ENCODE data around the gene SGIP1. TPM values are rescaled to one million over a fixed set of nuclear protein-coding genes. Genes with fewer than 3 reads are reported as not detected.
A peak's percentile ranks its signal among the peaks of the same experiment; 100 is the strongest.

The SGIP1 gene, protein sequence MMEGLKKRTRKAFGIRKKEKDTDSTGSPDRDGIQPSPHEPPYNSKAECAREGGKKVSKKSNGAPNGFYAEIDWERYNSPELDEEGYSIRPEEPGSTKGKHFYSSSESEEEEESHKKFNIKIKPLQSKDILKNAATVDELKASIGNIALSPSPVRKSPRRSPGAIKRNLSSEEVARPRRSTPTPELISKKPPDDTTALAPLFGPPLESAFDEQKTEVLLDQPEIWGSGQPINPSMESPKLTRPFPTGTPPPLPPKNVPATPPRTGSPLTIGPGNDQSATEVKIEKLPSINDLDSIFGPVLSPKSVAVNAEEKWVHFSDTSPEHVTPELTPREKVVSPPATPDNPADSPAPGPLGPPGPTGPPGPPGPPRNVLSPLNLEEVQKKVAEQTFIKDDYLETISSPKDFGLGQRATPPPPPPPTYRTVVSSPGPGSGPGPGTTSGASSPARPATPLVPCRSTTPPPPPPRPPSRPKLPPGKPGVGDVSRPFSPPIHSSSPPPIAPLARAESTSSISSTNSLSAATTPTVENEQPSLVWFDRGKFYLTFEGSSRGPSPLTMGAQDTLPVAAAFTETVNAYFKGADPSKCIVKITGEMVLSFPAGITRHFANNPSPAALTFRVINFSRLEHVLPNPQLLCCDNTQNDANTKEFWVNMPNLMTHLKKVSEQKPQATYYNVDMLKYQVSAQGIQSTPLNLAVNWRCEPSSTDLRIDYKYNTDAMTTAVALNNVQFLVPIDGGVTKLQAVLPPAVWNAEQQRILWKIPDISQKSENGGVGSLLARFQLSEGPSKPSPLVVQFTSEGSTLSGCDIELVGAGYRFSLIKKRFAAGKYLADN
- 15.5 and 22.1 TPM in 2 replicates for polyA plus RNA-seq (2012; rRNA removed)
- 12.4 and 15.1 TPM in 2 replicates for polyA plus RNA-seq (2012; cell fraction: cytosol; rRNA removed)
- 35.3 and 68.0 TPM in 2 replicates for polyA plus RNA-seq (2012; cell fraction: nucleus; rRNA removed)

DNA sequence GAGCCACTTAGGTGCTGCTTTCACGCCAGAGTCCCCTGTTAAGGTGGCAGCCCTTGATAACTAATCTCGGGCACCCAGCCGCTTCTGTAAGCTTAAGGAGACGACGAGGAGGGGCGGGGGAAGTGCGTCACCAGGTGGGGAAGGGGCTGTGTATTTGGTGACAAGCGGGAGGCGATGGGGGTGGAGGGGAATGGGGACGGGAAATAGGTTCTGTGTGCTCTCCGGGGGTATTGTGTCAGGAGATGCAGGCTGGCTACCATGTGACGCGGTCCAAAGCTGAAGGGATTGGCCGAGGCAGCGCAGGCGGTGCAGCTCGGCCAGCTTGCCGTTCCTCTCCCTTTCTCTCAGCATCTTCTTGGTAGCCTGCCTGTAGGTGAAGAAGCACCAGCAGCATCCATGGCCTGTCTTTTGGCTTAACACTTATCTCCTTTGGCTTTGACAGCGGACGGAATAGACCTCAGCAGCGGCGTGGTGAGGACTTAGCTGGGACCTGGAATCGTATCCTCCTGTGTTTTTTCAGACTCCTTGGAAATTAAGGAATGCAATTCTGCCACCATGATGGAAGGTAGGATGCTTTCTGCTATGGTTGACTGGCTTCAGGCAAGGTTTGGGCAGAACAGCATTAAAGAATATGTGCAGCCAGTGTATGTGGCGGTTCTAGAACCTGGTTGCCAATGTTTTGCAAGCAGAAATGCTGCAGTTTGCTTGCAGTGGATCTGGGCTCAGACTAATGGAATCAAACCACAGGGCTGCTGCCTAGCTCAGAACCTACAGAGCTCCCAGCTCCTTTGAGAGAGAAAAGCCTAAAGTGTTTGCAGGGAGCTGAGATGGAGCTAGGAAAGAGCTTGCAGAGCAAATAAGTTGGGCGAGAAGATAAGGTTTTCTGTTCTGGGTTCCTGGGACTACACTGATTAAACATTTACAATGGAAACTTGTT lies at the start of gene SGIP1:
Gene SGIP1 (plus strand): TSS at position 350 of the 937 bp plus-strand sequence. CDS start 206 bp downstream, at position 556.
- H3K36me3 ChIP-seq (replicated peaks in 1 of 2; ENCODE audit: control insufficient read depth in 1 of 2, insufficient read depth in 2 of 2, low read length in 1 of 2): peaks cover 0 to 4% of the 10 kb centered on the region in 2 experiments
- H3K4me1 ChIP-seq (ENCODE audit: control insufficient read depth in 1 of 2, insufficient read depth in 2 of 2, low read depth in 1 of 2, low read length in 1 of 2): peaks cover 3 to 14% of the 10 kb centered on the region in 2 experiments; a peak in 3 of 4 replicates
- no peaks in the 10 kb centered on the region for H3K9me2 ChIP-seq
- TF ChIP-seq TCF12 (IDR thresholded peaks at IDR 0.05) (no peak), FOXM1 (IDR thresholded peaks at IDR 0.05; ENCODE audit: low read depth) (no peak), TAF1 (IDR thresholded peaks at IDR 0.05; ENCODE audit: borderline replicate concordance, low read depth, low read length) (peak; percentile 59; the same call in 1 of the 2 replicates), EZH2phosphoT487 (IDR thresholded peaks at IDR 0.05; ENCODE audit: borderline replicate concordance, low read depth) (no peak), GATA2 (CRISPR knock-in tag; IDR thresholded peaks at IDR 0.05) (0 out of 2 replicates have a peak, but pooled peaks have one; percentile 14), RCOR1 (IDR thresholded peaks at IDR 0.05; ENCODE audit: low read length) (0 out of 2 replicates have a peak, but pooled peaks have one; percentile 8), SIN3A (IDR thresholded peaks at IDR 0.05; ENCODE audit: borderline replicate concordance, low read depth, low read length) (0 out of 2 replicates have a peak, but pooled peaks have one; percentile 45), GABPA (IDR thresholded peaks at IDR 0.05; ENCODE audit: low read depth) (no peak), MXI1 (IDR thresholded peaks at IDR 0.05; ENCODE audit: low read depth, low read length) (peak; percentile 85), RAD21 (IDR thresholded peaks at IDR 0.05; ENCODE audit: low read length) (no peak), RXRA (IDR thresholded peaks at IDR 0.05; ENCODE audit: borderline replicate concordance, low read depth) (no peak), POLR2AphosphoS5 (IDR thresholded peaks at IDR 0.05; ENCODE audit: low read depth, low read length) (peak; percentile 72)
- TF ChIP-seq, protein P1, sequence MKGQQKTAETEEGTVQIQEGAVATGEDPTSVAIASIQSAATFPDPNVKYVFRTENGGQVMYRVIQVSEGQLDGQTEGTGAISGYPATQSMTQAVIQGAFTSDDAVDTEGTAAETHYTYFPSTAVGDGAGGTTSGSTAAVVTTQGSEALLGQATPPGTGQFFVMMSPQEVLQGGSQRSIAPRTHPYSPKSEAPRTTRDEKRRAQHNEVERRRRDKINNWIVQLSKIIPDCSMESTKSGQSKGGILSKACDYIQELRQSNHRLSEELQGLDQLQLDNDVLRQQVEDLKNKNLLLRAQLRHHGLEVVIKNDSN (IDR thresholded peaks at IDR 0.05; ENCODE audit: borderline replicate concordance, low read depth): peak; percentile 83; the same call in 1 of the 2 replicates
- TF ChIP-seq, protein P2, sequence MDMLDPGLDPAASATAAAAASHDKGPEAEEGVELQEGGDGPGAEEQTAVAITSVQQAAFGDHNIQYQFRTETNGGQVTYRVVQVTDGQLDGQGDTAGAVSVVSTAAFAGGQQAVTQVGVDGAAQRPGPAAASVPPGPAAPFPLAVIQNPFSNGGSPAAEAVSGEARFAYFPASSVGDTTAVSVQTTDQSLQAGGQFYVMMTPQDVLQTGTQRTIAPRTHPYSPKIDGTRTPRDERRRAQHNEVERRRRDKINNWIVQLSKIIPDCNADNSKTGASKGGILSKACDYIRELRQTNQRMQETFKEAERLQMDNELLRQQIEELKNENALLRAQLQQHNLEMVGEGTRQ (IDR thresholded peaks at IDR 0.05; ENCODE audit: borderline replicate concordance, low read depth, low read length): peak; percentile 41; the same call in 1 of the 2 replicates
- TF ChIP-seq, protein P3, sequence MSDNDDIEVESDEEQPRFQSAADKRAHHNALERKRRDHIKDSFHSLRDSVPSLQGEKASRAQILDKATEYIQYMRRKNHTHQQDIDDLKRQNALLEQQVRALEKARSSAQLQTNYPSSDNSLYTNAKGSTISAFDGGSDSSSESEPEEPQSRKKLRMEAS (IDR thresholded peaks at IDR 0.05; ENCODE audit: low read depth): peak; percentile 67
- TF ChIP-seq, protein P4, sequence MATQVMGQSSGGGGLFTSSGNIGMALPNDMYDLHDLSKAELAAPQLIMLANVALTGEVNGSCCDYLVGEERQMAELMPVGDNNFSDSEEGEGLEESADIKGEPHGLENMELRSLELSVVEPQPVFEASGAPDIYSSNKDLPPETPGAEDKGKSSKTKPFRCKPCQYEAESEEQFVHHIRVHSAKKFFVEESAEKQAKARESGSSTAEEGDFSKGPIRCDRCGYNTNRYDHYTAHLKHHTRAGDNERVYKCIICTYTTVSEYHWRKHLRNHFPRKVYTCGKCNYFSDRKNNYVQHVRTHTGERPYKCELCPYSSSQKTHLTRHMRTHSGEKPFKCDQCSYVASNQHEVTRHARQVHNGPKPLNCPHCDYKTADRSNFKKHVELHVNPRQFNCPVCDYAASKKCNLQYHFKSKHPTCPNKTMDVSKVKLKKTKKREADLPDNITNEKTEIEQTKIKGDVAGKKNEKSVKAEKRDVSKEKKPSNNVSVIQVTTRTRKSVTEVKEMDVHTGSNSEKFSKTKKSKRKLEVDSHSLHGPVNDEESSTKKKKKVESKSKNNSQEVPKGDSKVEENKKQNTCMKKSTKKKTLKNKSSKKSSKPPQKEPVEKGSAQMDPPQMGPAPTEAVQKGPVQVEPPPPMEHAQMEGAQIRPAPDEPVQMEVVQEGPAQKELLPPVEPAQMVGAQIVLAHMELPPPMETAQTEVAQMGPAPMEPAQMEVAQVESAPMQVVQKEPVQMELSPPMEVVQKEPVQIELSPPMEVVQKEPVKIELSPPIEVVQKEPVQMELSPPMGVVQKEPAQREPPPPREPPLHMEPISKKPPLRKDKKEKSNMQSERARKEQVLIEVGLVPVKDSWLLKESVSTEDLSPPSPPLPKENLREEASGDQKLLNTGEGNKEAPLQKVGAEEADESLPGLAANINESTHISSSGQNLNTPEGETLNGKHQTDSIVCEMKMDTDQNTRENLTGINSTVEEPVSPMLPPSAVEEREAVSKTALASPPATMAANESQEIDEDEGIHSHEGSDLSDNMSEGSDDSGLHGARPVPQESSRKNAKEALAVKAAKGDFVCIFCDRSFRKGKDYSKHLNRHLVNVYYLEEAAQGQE (IDR thresholded peaks at IDR 0.05; ENCODE audit: low read depth, low read length): no peak
- no peaks in the 10 kb centered on the region for H3K9me3 ChIP-seq
- H3F3A ChIP-seq (replicated peaks; ENCODE audit: insufficient read depth): peaks cover 5% of the 10 kb centered on the region
- 15% methylated on average over 23 of the region's 25 CpGs for WGBS (ENCODE audit: low lambda C conversion rate)
- peak; percentile 88 for DNase-seq
- peak within 1 kb of the TSS; percentile 75 to 88 for H3K4me3 ChIP-seq (ENCODE audit: low read depth in 2 of 2, low read length in 1 of 2)
- CTCF ChIA-PET: interaction anchor here (1.0 to 1.9 kb wide), 5 partner anchors 14 to 191 kb away, joined by 3 to 10 read pairs (median 4); no protein-coding TSS in a partner anchor
- no peaks in the 10 kb centered on the region for H3K27me3 ChIP-seq (ENCODE audit: insufficient read depth)
- peak within 1 kb of the TSS; percentile 93 for H3K4me2 ChIP-seq
- H4K20me1 ChIP-seq (ENCODE audit: insufficient read depth): no peaks in the 10 kb centered on the region
- H3K79me2 ChIP-seq (ENCODE audit: insufficient read depth): peaks cover 50% of the 10 kb centered on the region
- peak within 1 kb of the TSS; percentile 67 for H3K9ac ChIP-seq
- peak within 1 kb of the TSS; percentile 60 to 86 for H3K27ac ChIP-seq (ENCODE audit: low read depth in 2 of 2, low read length in 1 of 2)
- POLR2A ChIA-PET: interaction anchor here (1.0 to 1.4 kb wide), 4 partner anchors 9 to 191 kb away, joined by 3 to 4 read pairs (median 3); no protein-coding TSS in a partner anchor
- H2AFZ ChIP-seq (ENCODE audit: low read depth): peak within 1 kb of the TSS; percentile 94

All from SK-N-SH (cell line).